LHCN-M2 (cell line): ENCODE measurements around the gene FAXC. TPM values are rescaled to one million over a fixed set of nuclear protein-coding genes. Genes with fewer than 3 reads are reported as not detected.
"Not testable (repeated sequence)": the region's sequence is repeated elsewhere in the genome, so short reads cannot be mapped to it uniquely, and the experiment has no call there.

Experiments used
- DNase-seq: peaks from one replicate; pipeline ENCODE4 v3.0.0-alpha.2; 2012; ENCODE audit warnings: low read depth
- total RNA-seq: library from RNA; depleted of rRNA; stranded (reverse); fragments of >200 nt; gene quantifications from 2 replicates; pipeline ENCODE4 v1.2.3, GENCODE V29; 2014

FAXC gene
- total RNA-seq, 1 experiment from 2014 or later = 2.9 TPM

DNA sequence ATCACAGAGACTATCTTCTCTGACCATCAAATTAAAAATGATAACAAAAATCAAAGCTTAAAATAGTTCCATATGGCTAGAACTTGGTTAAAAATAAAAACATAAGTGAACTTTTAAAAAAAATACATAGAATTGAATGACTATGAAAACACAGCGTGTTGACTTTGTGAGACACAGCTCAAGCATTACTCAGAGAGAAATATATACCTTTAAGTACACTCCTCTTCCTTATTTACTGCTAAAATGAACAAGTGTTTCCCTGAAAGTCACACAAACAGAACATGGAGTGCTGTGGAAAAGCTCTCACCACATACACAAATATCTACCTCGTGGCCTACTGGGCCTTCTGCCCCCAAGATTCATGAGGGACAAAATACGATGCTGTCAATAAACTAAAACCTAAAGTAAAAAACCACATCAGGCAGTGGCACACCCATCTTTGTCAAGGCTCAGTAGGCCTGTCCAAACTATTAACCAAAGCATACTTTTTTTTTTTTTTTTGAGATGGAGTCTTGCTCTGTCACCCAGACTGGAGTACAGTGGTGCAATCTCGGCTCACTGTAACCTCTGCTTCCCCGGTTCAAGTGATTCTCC is 7.5 kb downstream of the FAXC start:
- no peak for DNase-seq

DNA sequence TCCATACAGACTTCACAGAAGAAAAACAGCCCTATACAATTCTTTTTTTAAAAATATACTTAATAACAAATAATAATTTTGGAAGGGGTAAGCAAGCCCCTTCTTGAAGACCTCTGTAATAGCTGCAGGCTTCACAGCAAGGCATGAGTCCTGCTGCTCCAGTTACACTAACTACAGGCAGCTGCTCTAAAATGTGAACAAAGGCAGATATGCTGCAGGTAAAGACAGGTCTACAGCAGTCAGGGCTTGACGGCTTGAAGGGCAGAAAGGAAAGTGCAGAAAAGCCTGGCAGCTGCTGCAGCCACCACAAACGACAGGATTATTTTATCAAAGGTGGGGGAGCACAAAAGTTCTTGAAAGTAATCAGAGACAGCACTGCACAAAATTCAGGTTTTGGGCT is 11.3 kb downstream of the FAXC start:
- no peak for DNase-seq

DNA sequence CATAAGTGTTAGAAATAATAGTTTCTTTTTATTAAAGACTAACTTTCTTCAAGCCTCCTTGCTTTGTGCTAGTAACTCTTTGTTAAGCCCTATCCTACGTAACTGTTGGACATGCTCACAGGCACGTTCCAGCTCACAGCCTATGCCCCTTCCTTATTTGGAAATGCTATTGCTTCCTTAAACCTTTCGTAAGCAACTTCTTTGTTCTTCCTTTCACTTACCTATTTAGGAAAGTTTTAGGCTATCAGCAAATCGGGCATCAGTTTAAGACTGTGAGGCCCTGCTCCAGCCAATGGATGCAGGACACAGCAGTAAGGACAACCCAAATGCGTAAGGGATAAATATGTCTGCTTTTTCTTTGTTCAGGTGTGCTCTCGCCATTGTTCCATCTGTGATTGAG is 14.2 kb downstream of the FAXC start:
- not testable (repeated sequence) for DNase-seq

DNA sequence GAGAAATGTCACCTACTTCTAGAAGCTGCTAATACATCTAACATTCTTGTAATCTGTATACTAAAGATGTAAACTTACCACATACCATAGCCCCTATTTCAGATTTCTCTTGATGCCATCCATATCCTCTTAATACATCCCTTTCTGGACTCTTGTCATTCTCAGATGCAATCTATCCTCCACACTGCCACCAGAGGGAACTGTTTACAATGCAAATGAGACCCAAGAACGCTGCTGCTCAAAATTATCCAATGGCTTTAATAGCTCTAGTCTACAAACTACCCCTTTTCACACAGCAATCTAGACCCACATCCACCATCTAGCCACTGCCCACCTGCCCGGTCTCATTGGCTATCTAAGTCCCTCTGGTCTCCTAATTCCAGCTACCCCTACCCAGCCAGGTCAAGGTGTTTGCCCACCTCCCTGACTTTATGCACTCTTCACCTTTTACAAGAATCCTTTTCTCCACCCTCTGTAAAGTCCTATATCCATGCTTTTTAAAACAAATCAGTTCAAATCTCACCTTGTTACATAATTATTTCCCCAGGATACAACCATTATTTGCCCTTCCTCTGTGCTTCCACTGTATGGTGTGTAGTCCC is 14.8 kb downstream of the FAXC start:
- peak; percentile 61 for DNase-seq

DNA sequence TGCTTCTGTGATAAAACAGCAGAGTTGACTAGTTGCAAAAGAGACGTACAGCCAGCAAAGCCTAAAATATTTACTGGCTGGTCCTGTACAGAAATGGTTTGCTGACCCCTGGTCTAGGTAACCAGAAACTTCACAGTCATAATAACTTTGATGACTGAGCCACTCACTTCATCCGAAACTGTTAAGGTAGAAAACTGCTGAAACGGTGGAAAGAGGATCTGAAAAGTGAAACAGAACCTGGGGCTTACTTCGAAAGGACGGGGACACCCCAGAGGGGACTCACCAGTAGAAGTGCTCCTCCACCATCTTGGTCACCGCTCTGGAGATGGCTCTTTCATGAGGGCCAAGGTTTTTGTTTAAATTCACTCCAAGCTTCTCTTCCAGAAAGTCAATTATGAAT is 16.4 kb downstream of the FAXC start:
- DNase-seq = no peak

DNA sequence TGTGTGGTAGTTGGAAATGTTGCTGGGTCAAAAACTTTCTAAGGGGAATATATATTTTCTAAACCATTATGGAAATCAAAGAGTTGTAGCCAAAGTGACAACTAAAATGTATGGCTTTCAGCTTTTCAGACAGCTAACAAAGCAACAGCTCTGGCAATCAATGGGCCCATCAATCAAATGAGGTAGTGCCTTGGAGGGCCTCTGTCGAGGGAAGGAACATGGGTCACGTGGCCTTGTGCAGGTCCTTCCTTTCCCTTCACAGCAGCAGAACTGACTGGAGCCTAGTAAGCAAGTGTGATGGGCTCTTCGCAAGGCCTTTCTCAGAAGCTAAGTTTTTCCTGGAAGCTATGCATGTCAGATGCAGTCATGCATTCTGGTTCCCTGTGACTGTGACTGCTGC is 17.9 kb downstream of the FAXC start:
- DNase-seq = no peak

DNA sequence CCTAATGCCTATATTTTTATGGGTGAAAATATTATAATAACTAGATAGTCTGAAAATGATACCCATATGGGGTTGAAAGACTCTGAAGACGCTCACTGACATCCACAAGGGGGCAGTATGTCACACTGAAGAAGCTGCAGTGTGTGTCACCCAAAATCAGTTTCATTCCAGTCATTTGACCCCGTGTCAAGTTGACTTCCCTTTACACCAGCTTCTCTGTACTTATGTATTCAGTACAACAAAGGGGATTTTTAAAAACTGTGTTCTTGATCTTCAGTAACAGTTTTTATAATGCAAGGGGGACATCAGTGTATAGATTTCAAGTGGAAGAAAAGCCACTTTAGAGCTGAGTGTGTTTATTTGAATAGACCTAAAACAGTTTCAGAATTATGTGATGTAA is 19.3 kb downstream of the FAXC start:
- DNase-seq = peak; percentile 77

DNA sequence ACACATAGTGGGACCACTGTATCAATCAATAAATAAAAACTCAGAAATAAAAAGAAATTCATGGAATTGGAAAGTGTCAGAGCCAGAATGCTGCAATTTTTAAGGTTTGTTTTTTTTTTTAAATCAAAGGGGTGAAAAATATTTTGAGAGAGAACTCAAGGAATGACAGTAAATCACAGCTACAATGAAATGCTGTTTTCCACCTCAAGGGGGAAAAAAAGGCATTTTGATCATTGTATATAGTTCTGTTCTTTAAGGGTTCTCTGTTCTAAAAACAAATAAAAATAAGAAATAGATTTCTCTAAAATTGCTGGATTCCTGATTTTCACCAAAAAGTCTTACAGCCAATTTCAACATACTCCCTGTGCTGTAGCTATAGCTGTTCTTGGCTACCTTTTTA is 24.5 kb downstream of the FAXC start:
- DNase-seq = no peak

DNA sequence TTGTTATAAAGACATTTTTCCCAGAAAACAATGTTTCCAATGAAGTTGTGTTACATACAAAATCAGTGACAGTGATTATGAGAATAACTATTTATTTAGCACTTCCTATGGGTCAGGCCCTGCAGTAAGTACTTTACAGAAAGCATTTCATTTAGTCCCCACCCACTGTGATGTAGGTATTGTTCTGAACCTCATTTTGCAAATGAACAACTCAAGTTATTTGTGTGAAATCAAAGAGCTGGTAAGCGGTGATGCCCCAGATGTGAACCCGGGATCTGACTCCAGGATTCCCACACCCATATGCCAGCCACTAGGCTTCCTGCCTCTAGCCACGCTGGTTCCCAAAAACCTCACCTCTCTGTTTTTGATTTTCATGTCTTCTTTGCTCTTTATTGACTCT is 30.9 kb downstream of the FAXC start:
- no peak for DNase-seq

DNA sequence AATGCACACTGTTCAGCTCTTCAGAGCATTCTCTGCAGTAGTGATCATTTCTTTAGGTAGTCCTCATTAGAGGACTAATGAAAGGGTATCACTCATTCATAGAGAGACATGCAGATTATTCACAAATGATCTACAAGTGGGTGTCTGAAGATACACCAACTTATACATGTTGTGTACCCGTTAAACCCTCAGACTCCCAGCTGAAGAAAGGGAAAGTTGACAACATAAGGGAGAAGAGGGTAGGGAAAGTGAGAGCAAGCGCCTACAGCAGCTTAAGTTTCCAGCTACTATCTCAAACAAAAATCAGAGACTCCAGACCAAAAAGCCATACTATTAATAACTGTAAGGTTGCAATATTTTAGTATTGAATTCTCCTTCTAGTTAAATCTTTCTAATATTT is 37.1 kb downstream of the FAXC start:
- DNase-seq = no peak

DNA sequence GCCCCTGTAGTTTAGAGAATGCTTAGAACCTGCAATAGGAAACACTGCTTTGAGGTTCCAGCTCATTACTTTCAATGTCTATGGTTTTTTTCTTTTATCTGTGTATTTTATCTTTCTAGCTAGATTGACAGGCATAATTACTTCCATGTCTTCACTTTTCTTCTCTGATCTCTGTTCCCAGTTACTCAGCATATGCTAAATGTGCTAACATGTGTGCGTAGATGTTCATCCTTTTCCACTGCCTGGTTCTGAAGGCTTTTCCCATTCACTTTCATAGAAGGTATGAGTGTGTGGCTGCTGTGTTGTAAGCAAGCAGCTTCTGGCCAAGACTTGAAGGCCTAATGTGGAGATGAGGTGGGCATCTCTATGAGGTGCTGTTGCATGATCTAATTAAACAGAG is 38.9 kb downstream of the FAXC start:
- no peak for DNase-seq

DNA sequence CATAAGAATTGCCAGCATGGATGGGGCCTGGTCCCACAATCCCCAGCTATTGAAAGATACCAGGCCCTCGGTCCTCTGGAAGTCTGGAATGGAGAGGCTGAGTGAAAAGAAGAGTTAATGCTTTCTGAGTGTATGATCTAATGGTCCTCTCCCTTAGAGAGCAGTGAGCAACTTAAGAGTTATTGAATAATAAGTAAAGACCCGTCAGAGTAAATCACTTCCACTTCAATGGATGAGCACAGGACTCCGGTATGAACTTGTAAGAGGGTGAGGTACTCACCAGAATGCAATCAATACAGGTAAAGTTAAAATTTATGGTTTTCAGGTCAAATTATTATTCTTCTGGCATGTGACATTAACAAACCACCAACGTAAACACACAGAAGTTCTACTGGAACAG is 39.9 kb downstream of the FAXC start:
- DNase-seq = no peak

DNA sequence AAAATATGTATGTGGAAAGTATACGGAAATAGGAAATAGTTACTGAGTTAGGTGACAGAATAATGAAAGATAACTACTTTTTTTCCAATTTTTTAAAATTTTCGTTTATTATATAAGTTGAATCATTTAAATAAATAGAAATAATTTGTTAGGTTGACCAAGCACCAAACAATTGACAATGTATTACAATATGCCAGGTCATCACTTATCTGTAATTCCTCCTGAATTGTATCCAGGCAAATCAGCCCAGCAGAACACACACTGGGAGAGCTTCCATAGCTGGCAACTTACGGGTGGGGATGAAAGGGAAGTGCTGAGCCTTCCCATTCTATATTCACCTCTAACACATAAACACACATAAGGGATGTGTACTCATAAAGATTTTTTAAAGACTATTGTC is 40.7 kb downstream of the FAXC start:
- no peak for DNase-seq

DNA sequence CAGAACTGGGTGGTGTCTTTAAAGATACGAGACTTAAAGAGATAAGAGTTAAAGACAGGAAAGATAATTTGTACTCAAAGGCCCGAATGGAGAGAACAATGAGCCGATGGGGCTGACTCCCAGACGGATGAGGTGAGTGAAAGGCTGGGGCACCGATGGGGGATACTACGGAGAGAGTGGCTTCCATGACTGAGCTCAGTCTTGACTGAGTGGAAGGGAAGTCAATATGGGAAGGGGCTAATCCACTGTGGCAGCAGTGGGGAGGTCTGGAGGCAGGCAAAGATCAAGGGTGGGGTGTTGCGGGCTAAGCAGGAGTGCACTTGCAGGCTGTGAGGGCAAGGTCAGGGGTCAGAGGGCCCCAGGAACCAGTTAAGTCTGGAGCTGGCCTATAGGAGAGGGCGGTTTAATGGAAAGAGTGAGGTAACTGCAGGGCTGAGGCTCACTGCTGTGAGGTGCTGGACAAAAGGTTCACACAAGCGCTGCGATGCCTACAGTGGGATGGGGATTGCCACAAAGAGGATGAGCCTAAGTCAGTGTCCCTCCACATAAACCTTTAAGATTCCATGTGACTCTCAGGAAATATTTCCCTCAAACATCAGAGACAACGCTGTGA is 42.1 kb downstream of the FAXC start:
- no peak for DNase-seq

DNA sequence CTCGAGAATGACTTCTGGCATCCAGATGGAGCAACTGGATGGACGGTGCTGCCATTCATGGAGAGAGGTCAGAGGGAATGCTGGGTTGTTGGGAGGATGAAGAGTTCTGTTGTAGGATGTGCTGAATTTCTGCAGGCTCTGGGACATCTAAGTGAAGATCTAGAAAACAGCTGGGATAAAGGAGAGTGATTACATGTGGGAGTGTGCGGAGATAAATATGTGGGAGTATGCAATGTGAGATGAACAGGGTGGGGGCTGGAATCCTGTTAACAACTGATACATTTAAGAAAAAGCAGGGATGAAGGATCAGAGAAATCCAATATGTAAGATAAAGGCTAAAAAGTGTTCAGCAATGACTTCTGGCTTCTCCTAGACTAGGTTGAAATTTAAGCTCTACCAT is 43.1 kb downstream of the FAXC start:
- no peak for DNase-seq

DNA sequence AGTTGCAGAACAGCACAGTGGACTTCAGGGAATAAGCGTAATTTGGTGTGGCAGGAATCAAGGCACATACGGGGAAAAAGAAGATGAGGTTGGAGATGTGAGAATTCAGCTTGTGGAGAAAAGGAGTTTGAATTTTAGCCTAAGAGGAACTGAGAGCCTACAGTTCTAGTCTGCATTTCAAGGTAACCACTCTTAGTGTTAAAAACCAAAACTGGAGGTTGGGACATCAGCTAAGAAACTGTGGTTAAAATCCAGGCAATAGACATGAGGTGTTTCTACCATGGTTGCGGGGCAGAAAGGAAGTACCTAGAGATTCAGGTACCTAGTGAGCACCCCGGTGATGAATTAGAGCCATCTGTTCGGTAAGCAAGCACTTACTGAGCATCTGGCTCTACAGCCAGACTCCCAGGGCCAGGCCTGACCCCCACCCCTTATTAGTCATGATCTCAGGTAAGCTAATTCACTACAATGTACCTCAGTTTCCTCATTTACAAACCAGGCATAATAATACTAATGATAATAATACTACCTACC is 44.4 kb downstream of the FAXC start:
- no peak for DNase-seq

DNA sequence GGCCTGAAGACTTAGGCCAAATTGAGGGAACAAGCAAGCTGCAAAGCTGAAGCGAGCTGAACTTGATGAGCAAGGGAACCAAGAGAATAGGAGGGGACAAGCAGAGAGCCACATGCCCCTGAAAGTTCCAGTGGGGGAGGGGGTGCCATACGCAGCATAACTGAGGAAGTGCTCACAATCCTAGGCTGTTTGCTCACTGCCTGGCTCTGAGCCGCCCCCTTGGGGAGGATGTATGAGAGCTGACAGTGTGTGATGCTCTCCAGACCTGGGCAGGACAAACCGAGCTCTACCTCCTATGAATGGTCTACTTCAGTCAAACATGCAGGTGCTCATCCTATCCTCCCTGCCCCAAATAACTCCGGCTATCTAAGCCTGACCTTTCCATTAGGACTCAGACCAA is 52.1 kb downstream of the FAXC start:
- no peak for DNase-seq

DNA sequence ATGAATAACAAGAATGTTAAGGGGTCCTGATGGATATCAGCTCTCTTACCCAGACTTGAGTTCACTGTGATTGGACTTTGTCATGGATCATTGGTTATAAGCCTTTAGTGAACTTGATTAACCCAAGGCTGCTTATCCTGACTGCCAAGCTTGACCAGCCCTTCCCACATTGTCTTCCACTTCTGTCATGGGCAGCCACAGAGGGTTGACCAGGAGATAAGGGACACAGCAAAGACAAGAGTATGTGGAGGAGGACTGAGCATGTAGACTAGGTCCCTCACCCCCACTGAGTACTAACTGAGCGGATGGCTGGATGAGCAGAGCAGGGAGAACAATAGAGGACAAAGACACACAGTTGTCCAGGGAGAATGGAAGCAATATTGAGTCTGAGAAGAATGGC is 52.5 kb downstream of the FAXC start:
- no peak for DNase-seq

DNA sequence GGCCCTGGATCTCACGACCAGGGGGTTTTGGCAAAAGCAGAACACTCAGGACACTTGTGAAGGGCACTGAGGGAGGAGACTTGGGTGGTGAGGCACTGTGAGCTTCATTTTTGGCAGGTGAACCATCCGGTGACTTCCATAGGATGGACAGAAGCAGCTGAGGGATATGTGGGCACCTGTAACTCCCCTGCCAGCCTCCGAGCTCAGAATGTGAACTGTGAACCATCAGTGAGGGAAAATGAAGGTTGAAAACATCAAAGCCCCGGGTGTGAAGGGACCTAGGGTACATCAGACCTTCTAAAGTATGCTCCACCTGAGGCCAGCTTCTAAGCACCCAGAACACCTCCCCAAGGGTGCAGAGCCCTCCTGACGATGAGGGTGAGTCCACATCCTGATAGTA is 53.2 kb downstream of the FAXC start:
- no peak for DNase-seq

DNA sequence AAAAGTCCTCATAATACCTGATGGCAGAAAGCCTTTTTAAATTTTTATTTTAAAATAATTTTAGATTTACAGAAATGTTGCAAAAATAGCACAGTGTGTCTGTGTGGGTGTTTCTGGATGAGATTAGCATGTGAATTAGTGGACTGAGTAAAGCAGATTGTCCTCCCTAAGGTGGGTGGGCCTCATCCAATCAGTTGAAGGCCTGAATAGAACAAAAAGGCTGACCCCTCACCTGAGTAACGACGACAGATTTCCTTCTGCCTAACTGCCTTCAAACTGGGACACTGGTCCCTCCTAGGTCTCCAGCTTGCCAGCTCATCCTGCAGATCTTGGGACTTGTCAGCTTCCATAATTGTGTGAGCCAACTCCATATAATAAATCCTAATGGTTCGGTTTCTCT is 54.2 kb downstream of the FAXC start:
- no peak for DNase-seq

DNA sequence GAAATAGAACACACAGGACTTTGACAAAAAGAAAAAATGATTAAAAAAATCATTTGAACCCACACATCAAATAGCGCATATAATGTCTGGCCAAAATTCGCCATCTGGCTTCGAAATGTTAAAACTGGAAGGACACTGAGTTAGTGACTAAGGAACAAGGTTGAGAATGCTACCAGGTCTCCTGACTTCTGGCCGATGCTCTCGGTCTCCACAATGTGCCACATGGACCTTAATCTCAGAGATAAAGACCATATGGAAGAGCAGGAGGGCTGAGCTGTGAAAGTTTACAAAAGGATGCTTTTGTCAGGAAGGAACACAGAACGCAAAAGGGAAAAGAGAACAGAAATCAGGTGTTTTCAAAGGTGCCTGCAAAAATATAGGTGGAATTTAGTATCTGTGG is 54.7 kb downstream of the FAXC start:
- no peak for DNase-seq

DNA sequence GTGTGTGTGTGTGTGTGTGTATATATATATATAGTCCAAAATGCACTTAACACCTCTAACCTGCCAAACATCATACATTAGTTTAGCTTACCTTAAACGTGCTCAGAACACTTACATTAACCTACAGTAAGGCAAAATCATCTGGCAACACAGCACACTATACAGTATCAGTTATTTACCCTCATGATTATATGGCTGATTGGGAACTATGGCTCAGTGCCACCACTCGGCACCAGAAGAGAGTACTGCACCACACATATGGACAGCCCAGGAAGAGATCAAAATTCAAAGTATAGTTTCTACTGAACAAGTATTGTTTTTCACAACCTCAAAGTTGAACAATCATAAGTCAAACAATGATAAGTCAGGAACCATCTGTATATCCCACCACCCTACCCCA is 59.8 kb downstream of the FAXC start:
- no peak for DNase-seq

DNA sequence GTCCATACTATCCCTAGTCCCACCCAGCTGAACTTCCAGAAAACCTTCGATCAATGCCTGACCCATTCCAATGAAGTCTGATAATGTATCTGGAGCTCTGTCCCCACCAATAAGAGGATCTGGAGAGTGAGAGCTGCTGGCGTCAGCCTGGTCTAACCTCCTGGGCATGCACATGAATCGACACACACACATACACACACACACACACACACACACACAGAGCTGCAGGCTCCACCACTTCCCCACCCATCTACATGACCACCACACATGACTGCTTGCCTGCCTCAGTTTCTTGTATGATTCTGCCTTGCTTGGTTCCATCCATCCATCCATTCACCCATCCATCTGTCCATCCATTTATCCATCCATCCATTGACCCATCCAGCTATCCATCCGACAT is 60.8 kb downstream of the FAXC start:
- no peak for DNase-seq
